NCI-H146 treated with DMSO at 0.1 percent for 48 hours (cell line): Measurements from ENCODE around the gene ITGA3.
"Not testable (repeated sequence)": the region's sequence is repeated elsewhere in the genome, so short reads cannot be mapped to it uniquely, and the experiment has no call there.

Experiments
- DNase-seq: peaks from one replicate; lab custom pipeline; 2025; ENCODE audit not compliant: unreplicated experiment; lab: John Stamatoyannopoulos, UW

The ITGA3 gene

GRCh38 chr17:50034498-50035364 is 21.2 kb upstream of the ITGA3 start:
- DNase-seq = no peak

- no peak for DNase-seq
These were observed 20.5 kb upstream of the ITGA3 start for GRCh38 chr17:50035421-50035879.

GRCh38 chr17:50035945-50036344 is 20.0 kb upstream of the ITGA3 start:
- no peak for DNase-seq

GRCh38 chr17:50036455-50037261 is 19.3 kb upstream of the ITGA3 start:
- peak; percentile 31 for DNase-seq

GRCh38 chr17:50037321-50038107 is 18.4 kb upstream of the ITGA3 start:
- DNase-seq = no peak

- no peak for DNase-seq
These were observed 16.9 kb upstream of the ITGA3 start for GRCh38 chr17:50039058-50039457.

GRCh38 chr17:50040496-50040895 is 15.4 kb upstream of the ITGA3 start:
- not testable (repeated sequence) for DNase-seq

GRCh38 chr17:50042211-50042610 is 13.7 kb upstream of the ITGA3 start:
- DNase-seq = no peak

- DNase-seq = no peak
These were observed 12.4 kb upstream of the ITGA3 start for GRCh38 chr17:50043290-50044148.

- no peak for DNase-seq
These were observed 11.4 kb upstream of the ITGA3 start for GRCh38 chr17:50044483-50044882.

GRCh38 chr17:50045154-50045553 is 10.8 kb upstream of the ITGA3 start:
- DNase-seq = no peak

GRCh38 chr17:50046179-50046578 is 9.7 kb upstream of the ITGA3 start:
- DNase-seq = no peak

GRCh38 chr17:50046667-50047066 is 9.2 kb upstream of the ITGA3 start:
- no peak for DNase-seq

GRCh38 chr17:50047083-50047482 is 8.8 kb upstream of the ITGA3 start:
- DNase-seq = no peak

- no peak for DNase-seq
These were observed 8.3 kb upstream of the ITGA3 start for GRCh38 chr17:50047488-50048126.

GRCh38 chr17:50048146-50048720 is 7.7 kb upstream of the ITGA3 start:
- no peak for DNase-seq

- DNase-seq = no peak
These were observed 6.9 kb upstream of the ITGA3 start for GRCh38 chr17:50048988-50049387.

GRCh38 chr17:50049636-50050035 is 6.3 kb upstream of the ITGA3 start:
- no peak for DNase-seq

GRCh38 chr17:50050431-50051032 is 5.4 kb upstream of the ITGA3 start:
- no peak for DNase-seq
